GM12874 (cell line): ENCODE results near the gene NAT9.

Experiments used
- TF ChIP-seq, protein P1 (sequence below): IDR thresholded peaks from 2 replicates; pipeline ENCODE4 v1.5.1; 2011; ENCODE audit warnings: low read depth, mild to moderate bottlenecking, control low read depth, low read length, moderate library complexity; ENCODE audit not compliant: insufficient read depth

The NAT9 gene

GRCh38 chr17:74810699-74811485, 34.7 kb upstream of the NAT9 start:
- TF ChIP-seq, protein P1, sequence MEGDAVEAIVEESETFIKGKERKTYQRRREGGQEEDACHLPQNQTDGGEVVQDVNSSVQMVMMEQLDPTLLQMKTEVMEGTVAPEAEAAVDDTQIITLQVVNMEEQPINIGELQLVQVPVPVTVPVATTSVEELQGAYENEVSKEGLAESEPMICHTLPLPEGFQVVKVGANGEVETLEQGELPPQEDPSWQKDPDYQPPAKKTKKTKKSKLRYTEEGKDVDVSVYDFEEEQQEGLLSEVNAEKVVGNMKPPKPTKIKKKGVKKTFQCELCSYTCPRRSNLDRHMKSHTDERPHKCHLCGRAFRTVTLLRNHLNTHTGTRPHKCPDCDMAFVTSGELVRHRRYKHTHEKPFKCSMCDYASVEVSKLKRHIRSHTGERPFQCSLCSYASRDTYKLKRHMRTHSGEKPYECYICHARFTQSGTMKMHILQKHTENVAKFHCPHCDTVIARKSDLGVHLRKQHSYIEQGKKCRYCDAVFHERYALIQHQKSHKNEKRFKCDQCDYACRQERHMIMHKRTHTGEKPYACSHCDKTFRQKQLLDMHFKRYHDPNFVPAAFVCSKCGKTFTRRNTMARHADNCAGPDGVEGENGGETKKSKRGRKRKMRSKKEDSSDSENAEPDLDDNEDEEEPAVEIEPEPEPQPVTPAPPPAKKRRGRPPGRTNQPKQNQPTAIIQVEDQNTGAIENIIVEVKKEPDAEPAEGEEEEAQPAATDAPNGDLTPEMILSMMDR = no peak

DNA sequence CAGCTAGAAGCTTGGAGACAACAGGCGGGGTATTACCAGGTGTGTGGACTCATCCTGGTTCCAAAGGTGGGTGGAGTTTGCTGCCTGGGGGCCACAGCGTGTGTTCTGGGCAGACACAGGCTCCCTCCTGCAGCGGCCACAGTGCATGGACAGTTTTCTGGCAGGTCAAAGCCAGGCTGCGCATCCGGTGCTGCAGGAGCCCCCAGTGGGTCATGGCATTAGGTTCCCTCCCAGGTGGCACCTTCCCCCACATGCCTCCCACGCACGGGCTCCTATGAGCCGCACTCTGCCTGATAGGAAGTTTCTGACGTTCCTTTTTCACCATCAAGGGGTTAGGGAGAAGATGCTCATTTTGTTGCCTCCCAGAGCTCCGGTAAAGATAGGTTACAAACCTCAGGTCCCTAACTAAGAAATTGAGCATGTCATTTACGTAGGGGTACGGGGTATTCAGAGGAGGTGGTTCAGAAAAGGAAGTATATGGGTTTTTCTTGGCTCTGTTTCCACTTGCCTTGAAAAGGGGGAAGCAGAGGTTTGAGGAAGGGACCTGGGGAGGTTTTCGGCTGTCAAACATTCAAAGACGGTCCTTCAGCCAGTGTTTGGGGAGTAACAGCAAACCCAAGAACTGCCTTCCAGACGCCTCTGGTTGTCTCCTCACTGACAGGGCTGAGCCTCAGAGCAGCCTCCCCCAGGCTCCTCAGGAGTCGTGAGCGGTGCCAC, 32.7 kb upstream of the NAT9 start:
- TF ChIP-seq, protein P1 = no peak

DNA sequence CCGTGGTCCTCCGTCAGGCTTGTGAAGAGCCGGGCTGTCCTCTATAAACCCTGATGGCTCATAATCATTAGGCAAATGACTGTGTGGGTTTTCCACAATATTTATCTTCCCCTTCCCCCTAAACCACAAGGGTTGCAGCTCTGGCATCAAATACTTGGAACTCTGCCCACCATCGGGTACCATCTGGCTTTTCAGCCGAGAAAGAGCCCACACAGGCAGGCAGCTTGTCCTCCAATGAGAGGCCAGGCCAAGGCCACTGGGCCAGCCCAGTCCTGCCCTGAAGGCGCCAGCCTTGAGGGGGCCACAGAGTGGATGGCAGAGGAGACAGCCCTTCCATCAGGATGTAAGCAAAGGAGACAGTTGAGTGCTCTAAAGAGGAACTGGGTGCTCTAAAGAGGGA, 31.8 kb upstream of the NAT9 start:
- TF ChIP-seq, protein P1 = no peak

- TF ChIP-seq, protein P1 = no peak
Observed at GRCh38 chr17:74807441-74807840, 31.3 kb upstream of the NAT9 start.

GRCh38 chr17:74806334-74806733, 30.2 kb upstream of the NAT9 start:
- TF ChIP-seq, protein P1 = no peak

- TF ChIP-seq, protein P1 = no peak
Observed at GRCh38 chr17:74805591-74805991, 29.4 kb upstream of the NAT9 start.

GRCh38 chr17:74804683-74805082, 28.5 kb upstream of the NAT9 start:
- TF ChIP-seq, protein P1 = no peak
